WTC11 (cell line): Measurements from ENCODE around the gene SLC44A1. TPM values are rescaled to one million over a fixed set of nuclear protein-coding genes. Genes with fewer than 3 reads are reported as not detected.

Experiments used
- ATAC-seq: fragments of 200-7000 bp; cut with Tn5 transposase; 2 replicates; pipeline ENCODE4 v1.10.0; 2021; ENCODE audit warnings: mild to moderate bottlenecking, moderate library complexity
- CTCF ChIA-PET: fragments of 300-600 bp; sonication (Branson Sonifier 250); formaldehyde crosslinking; loops from one replicate; lab custom pipeline; 2021; ENCODE audit warnings: antibody characterized with exemption; lab: Charles Lee
- POLR2A ChIA-PET: fragments of 350-600 bp; sonication (Branson Sonifier 250); formaldehyde crosslinking; loops from one replicate; lab custom pipeline; 2021; ENCODE audit warnings: antibody characterized with exemption; lab: Charles Lee
- DNase-seq: peaks from one replicate; pipeline ENCODE4 v3.0.0; 2021; ENCODE audit warnings: low spot score
- H3K27ac Mint-ChIP-seq: 2 replicates; pipeline ENCODE4 v1.8.0; 2021; ENCODE audit warnings: mixed read lengths
- H3K27me3 Mint-ChIP-seq: 2 replicates; pipeline ENCODE4 v1.8.0; 2021; ENCODE audit warnings: low read depth, mild to moderate bottlenecking, moderate library complexity, mixed read lengths
- H3K36me3 Mint-ChIP-seq: 2 replicates; pipeline ENCODE4 v1.8.0; 2021; ENCODE audit warnings: mixed read lengths
- H3K4me1 Mint-ChIP-seq: 2 replicates; pipeline ENCODE4 v1.8.0; 2022; ENCODE audit warnings: mixed read lengths
- H3K4me3 Mint-ChIP-seq: 2 replicates; pipeline ENCODE4 v1.8.0; 2021; ENCODE audit warnings: mild to moderate bottlenecking, moderate library complexity, mixed read lengths
- H3K9me3 Mint-ChIP-seq: 2 replicates; pipeline ENCODE4 v1.8.0; 2021; ENCODE audit warnings: mixed read lengths
- ATF1 ChIP-seq: sonication (generic); formaldehyde crosslinking; IDR thresholded peaks from 2 replicates; pipeline ENCODE4 v1.8.1; 2023; ENCODE audit warnings: mild to moderate bottlenecking, moderate library complexity, missing genetic modification reagents
- ATF2 ChIP-seq: sonication (generic); formaldehyde crosslinking; IDR thresholded peaks from 2 replicates; pipeline ENCODE4 v1.8.1; 2022; ENCODE audit warnings: low read depth, missing genetic modification reagents, borderline replicate concordance
- ATF6 ChIP-seq: sonication (generic); formaldehyde crosslinking; IDR thresholded peaks from 2 replicates; pipeline ENCODE4 v1.8.1; 2023; ENCODE audit warnings: mild to moderate bottlenecking, missing genetic modification reagents
- CBFB ChIP-seq: sonication (generic); formaldehyde crosslinking; IDR thresholded peaks from 2 replicates; pipeline ENCODE4 v1.8.1; 2022; ENCODE audit warnings: mild to moderate bottlenecking, low read depth, missing genetic modification reagents
- CDX4 ChIP-seq: fragments of 250-450 bp; sonication (Bioruptor Pico); IDR thresholded peaks from 2 replicates; pipeline ENCODE4 v1.9.0; 2021; ENCODE audit warnings: moderate library complexity, mild to moderate bottlenecking, inconsistent platforms, borderline replicate concordance
- CREM ChIP-seq: sonication (generic); formaldehyde crosslinking; IDR thresholded peaks from 2 replicates; pipeline ENCODE4 v1.8.1; 2022; ENCODE audit warnings: mild to moderate bottlenecking, missing genetic modification reagents, moderate library complexity
- E2F1 ChIP-seq: sonication (generic); formaldehyde crosslinking; IDR thresholded peaks from 2 replicates; pipeline ENCODE4 v1.8.0; 2022; ENCODE audit warnings: mild to moderate bottlenecking, missing genetic modification reagents
- ESRRA ChIP-seq: sonication (generic); formaldehyde crosslinking; IDR thresholded peaks from 2 replicates; pipeline ENCODE4 v1.8.1; 2022; ENCODE audit warnings: mild to moderate bottlenecking, missing genetic modification reagents, borderline replicate concordance
- FOXJ3 ChIP-seq: sonication (generic); formaldehyde crosslinking; IDR thresholded peaks from 2 replicates; pipeline ENCODE4 v1.9.0; 2021; ENCODE audit warnings: missing genetic modification reagents, mild to moderate bottlenecking, borderline replicate concordance
- FOXP1 ChIP-seq: sonication (generic); formaldehyde crosslinking; IDR thresholded peaks from 2 replicates; pipeline ENCODE4 v1.8.0; 2022; ENCODE audit warnings: missing genetic modification reagents, mild to moderate bottlenecking, moderate library complexity, borderline replicate concordance
- GABPB1 ChIP-seq: sonication (generic); formaldehyde crosslinking; IDR thresholded peaks from 2 replicates; pipeline ENCODE4 v1.8.1; 2023; ENCODE audit warnings: mild to moderate bottlenecking, missing genetic modification reagents
- MXD4 ChIP-seq: fragments of 250-450 bp; sonication (Bioruptor Pico); IDR thresholded peaks from 2 replicates; pipeline ENCODE4 v1.8.0; 2021; ENCODE audit warnings: mild to moderate bottlenecking, moderate library complexity, borderline replicate concordance
- NR1H2 ChIP-seq: sonication (generic); formaldehyde crosslinking; IDR thresholded peaks from 2 replicates; pipeline ENCODE4 v1.9.0; 2021; ENCODE audit warnings: mild to moderate bottlenecking, moderate library complexity, missing genetic modification reagents
- TEAD4 ChIP-seq: sonication (generic); formaldehyde crosslinking; IDR thresholded peaks from 2 replicates; pipeline ENCODE4 v1.8.0; 2022; ENCODE audit warnings: mild to moderate bottlenecking, missing genetic modification reagents
- USF2 ChIP-seq: sonication (generic); formaldehyde crosslinking; IDR thresholded peaks from 2 replicates; pipeline ENCODE4 v1.8.1; 2023; ENCODE audit warnings: mild to moderate bottlenecking, missing genetic modification reagents, moderate library complexity
- ZNF219 ChIP-seq: sonication (generic); formaldehyde crosslinking; IDR thresholded peaks from 2 replicates; pipeline ENCODE4 v1.8.0; 2023; ENCODE audit warnings: missing genetic modification reagents, mild to moderate bottlenecking, borderline replicate concordance
- ZNF416 ChIP-seq: fragments of 250-450 bp; sonication (Bioruptor Pico); IDR thresholded peaks from 2 replicates; pipeline ENCODE4 v1.9.0; 2021; ENCODE audit warnings: mild to moderate bottlenecking, inconsistent platforms
- total RNA-seq: library from RNA; stranded (reverse); gene quantifications from 3 replicates; pipeline ENCODE4 v1.2.3, GENCODE V29; 2021
- TF ChIP-seq, protein P1 (sequence below): sonication (generic); formaldehyde crosslinking; IDR thresholded peaks from 2 replicates; pipeline ENCODE4 v1.8.1; 2023; ENCODE audit warnings: mild to moderate bottlenecking, missing genetic modification reagents, borderline replicate concordance
- TF ChIP-seq, protein P2 (sequence below): sonication (generic); formaldehyde crosslinking; IDR thresholded peaks from 2 replicates; pipeline ENCODE4 v1.8.0; 2023; ENCODE audit warnings: missing genetic modification reagents, mild to moderate bottlenecking, borderline replicate concordance
- TF ChIP-seq, protein P3 (sequence below): fragments of 250-450 bp; sonication (Bioruptor Pico); conservative IDR thresholded peaks from 2 replicates; pipeline ENCODE4 v1.9.0; 2021; ENCODE audit warnings: mild to moderate bottlenecking

SLC44A1 gene
- total RNA-seq, 1 experiment from 2014 or later, result 48.9 TPM

DNA sequence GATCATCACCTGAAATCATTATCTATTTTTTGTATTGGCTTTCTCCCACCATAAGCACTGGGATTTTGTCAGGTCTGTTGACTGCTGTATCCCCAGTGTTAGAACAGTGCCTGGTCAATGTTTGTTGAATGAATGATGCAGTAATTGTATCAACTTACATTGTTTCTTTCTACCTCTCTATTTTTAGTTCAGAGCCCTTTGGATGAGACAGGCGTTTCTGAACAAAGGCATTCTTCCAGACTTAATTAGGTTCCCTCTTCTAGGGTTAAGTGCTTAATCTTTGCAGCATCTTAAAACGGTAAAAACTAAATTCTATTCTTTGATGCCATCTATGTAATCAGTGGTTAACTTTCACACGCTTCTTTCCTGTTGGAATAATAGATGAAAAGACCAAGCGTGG, 26.3 kb downstream of the SLC44A1 start:
- ChIA-PET CTCF (no interaction called here), POLR2A (no interaction called here)
- H3K36me3 Mint-ChIP-seq, result no peaks in the 10 kb centered on the region
- H3K27ac Mint-ChIP-seq, result no peak overlapping the region
- H3K9me3 Mint-ChIP-seq, result no peaks in the 10 kb centered on the region
- H3K4me1 Mint-ChIP-seq, result peaks cover 38% of the 10 kb centered on the region
- TF ChIP-seq ATF6 (CRISPR knock-in tag), result no peak
- no peak for TF ChIP-seq USF2 (CRISPR knock-in tag)
- TF ChIP-seq ZNF416 (CRISPR knock-in tag), result no peak
- no peak for TF ChIP-seq ATF2
- TF ChIP-seq FOXP1 (CRISPR knock-in tag), result no peak
- no peak for TF ChIP-seq E2F1 (CRISPR knock-in tag)
- TF ChIP-seq, protein P1, sequence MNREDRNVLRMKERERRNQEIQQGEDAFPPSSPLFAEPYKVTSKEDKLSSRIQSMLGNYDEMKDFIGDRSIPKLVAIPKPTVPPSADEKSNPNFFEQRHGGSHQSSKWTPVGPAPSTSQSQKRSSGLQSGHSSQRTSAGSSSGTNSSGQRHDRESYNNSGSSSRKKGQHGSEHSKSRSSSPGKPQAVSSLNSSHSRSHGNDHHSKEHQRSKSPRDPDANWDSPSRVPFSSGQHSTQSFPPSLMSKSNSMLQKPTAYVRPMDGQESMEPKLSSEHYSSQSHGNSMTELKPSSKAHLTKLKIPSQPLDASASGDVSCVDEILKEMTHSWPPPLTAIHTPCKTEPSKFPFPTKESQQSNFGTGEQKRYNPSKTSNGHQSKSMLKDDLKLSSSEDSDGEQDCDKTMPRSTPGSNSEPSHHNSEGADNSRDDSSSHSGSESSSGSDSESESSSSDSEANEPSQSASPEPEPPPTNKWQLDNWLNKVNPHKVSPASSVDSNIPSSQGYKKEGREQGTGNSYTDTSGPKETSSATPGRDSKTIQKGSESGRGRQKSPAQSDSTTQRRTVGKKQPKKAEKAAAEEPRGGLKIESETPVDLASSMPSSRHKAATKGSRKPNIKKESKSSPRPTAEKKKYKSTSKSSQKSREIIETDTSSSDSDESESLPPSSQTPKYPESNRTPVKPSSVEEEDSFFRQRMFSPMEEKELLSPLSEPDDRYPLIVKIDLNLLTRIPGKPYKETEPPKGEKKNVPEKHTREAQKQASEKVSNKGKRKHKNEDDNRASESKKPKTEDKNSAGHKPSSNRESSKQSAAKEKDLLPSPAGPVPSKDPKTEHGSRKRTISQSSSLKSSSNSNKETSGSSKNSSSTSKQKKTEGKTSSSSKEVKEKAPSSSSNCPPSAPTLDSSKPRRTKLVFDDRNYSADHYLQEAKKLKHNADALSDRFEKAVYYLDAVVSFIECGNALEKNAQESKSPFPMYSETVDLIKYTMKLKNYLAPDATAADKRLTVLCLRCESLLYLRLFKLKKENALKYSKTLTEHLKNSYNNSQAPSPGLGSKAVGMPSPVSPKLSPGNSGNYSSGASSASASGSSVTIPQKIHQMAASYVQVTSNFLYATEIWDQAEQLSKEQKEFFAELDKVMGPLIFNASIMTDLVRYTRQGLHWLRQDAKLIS (CRISPR knock-in tag), result no peak
- TF ChIP-seq, protein P2, sequence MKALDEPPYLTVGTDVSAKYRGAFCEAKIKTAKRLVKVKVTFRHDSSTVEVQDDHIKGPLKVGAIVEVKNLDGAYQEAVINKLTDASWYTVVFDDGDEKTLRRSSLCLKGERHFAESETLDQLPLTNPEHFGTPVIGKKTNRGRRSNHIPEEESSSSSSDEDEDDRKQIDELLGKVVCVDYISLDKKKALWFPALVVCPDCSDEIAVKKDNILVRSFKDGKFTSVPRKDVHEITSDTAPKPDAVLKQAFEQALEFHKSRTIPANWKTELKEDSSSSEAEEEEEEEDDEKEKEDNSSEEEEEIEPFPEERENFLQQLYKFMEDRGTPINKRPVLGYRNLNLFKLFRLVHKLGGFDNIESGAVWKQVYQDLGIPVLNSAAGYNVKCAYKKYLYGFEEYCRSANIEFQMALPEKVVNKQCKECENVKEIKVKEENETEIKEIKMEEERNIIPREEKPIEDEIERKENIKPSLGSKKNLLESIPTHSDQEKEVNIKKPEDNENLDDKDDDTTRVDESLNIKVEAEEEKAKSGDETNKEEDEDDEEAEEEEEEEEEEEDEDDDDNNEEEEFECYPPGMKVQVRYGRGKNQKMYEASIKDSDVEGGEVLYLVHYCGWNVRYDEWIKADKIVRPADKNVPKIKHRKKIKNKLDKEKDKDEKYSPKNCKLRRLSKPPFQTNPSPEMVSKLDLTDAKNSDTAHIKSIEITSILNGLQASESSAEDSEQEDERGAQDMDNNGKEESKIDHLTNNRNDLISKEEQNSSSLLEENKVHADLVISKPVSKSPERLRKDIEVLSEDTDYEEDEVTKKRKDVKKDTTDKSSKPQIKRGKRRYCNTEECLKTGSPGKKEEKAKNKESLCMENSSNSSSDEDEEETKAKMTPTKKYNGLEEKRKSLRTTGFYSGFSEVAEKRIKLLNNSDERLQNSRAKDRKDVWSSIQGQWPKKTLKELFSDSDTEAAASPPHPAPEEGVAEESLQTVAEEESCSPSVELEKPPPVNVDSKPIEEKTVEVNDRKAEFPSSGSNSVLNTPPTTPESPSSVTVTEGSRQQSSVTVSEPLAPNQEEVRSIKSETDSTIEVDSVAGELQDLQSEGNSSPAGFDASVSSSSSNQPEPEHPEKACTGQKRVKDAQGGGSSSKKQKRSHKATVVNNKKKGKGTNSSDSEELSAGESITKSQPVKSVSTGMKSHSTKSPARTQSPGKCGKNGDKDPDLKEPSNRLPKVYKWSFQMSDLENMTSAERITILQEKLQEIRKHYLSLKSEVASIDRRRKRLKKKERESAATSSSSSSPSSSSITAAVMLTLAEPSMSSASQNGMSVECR (CRISPR knock-in tag), result no peak
- no peak for TF ChIP-seq CREM (CRISPR knock-in tag)
- TF ChIP-seq ATF1 (CRISPR knock-in tag), result no peak
- TF ChIP-seq, protein P3, sequence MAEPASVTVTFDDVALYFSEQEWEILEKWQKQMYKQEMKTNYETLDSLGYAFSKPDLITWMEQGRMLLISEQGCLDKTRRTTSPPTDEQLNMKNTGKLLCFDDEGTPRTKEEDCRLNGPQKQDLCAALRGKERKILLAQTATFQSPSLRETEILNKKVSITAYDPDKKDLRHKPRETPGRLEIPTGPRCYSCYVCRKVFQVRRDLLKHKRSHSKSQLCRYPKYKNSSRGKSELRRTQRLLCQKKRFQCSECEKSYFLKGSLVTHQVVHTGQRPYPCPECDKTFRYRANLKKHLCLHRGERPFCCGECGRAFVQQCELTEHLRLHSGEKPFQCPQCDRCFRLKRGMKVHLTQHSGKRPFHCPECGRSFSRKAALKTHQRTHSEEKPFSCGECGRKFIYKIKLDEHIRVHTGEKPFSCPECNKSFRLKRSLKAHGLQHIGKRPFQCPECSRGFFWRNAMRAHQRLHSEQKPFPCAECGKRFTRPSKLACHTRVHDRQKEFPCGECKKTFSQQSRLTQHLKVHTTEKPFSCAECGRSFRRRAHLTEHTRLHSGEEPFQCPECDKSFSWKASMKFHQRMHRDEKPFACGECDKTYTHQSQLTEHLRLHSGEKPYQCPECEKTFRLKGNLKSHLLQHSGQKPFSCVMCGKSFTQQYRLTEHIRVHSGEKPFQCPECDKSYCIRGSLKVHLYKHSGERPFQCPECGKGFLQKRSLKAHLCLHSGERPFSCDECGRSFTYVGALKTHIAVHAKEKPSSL (CRISPR knock-in tag), result no peak
- TF ChIP-seq TEAD4 (CRISPR knock-in tag), result no peak
- no peak for TF ChIP-seq CDX4 (CRISPR knock-in tag)
- TF ChIP-seq GABPB1 (CRISPR knock-in tag), result no peak
- TF ChIP-seq NR1H2 (CRISPR knock-in tag), result no peak
- TF ChIP-seq CBFB (CRISPR knock-in tag), result no peak
- TF ChIP-seq MXD4 (CRISPR knock-in tag), result no peak
- TF ChIP-seq ESRRA (CRISPR knock-in tag), result no peak
- TF ChIP-seq FOXJ3 (CRISPR knock-in tag), result no peak
- TF ChIP-seq ZNF219 (CRISPR knock-in tag), result no peak
- no peak overlapping the region for H3K4me3 Mint-ChIP-seq
- no peak for DNase-seq
- H3K27me3 Mint-ChIP-seq, result no peaks in the 10 kb centered on the region
- ATAC-seq, result no peak
